ENCODE data around the gene BLOC1S4.
"Not testable (repeated sequence)": the region's sequence is repeated elsewhere in the genome, so short reads cannot be mapped to it uniquely, and the experiment has no call there.

The BLOC1S4 gene

DNA sequence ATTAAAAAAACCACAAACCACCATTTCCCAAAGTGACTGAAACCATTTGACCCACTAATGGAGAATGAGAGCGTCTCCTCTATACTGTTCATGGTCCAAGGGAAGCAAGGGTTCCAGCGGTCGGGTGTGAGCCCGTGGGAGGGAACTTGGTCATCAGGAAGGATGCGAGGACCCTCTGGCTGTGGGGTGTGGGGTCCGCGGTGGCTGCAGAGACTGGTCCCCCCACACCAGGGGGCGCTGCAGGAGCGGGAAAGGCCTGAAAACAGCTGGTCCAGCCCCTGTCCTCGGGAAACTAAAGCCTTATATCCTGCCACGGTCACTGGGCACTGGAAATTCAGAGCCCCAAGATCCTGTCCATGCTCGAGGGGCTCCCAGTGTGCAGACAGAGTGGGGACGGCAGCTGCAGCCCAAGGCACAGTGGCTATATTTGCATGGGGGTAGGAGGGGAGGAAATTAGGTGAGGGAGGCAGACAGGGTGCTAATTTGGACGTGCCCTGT is 4.3 kb downstream of the BLOC1S4 start:
- TF ChIP-seq, protein P1, sequence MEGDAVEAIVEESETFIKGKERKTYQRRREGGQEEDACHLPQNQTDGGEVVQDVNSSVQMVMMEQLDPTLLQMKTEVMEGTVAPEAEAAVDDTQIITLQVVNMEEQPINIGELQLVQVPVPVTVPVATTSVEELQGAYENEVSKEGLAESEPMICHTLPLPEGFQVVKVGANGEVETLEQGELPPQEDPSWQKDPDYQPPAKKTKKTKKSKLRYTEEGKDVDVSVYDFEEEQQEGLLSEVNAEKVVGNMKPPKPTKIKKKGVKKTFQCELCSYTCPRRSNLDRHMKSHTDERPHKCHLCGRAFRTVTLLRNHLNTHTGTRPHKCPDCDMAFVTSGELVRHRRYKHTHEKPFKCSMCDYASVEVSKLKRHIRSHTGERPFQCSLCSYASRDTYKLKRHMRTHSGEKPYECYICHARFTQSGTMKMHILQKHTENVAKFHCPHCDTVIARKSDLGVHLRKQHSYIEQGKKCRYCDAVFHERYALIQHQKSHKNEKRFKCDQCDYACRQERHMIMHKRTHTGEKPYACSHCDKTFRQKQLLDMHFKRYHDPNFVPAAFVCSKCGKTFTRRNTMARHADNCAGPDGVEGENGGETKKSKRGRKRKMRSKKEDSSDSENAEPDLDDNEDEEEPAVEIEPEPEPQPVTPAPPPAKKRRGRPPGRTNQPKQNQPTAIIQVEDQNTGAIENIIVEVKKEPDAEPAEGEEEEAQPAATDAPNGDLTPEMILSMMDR (IDR thresholded peaks at IDR 0.05; ENCODE audit: low read depth, low read length) = peak; percentile 94
- H3K4me3 ChIP-seq (ENCODE audit: low read depth, low read length) = no peak overlapping the region

DNA sequence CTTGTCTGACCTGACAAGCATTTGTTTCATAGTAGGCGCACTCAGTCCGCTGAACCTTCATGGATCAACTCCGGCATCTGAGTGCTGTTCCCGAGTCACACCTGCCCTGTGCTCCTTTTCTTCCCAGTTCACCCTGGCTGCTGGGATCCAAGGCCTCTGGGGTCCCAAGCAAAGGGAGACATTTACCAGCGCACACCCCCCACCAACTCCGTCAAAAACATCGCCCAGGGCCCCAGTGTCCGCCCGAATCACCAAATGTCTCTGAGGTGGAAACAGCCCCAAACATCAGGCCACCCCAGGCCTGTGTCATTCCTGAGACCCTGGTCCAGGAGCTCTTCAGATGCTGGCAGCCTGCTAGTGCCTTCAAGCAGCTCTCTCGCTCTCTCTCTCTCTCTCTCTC is 5.1 kb downstream of the BLOC1S4 start:
- H3K4me3 ChIP-seq (ENCODE audit: low read depth, low read length) = no peak overlapping the region
- TF ChIP-seq, protein P1 (IDR thresholded peaks at IDR 0.05; ENCODE audit: low read depth, low read length) = no peak

DNA sequence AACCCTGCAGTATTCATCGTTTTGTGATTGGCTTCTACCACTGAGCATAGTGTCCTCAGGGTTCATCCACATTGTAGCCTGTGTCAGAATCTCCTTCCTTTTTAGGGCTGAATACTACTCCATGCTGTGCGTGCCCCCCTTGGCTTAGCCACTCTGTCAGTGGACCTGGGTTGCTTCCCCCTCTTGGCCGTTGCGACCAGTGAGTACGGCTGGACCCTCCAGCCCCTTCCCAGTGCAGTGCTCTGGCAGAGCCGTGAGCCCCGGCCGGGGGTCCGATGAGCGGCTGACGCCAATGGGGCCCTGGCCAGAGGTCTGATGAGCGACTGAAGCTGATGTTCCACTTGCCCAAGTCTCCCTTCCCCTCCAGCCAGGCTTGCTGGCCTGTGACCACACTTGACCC is 6.9 kb downstream of the BLOC1S4 start:
- TF ChIP-seq, protein P1 (IDR thresholded peaks at IDR 0.05; ENCODE audit: low read depth, low read length) = no peak
- H3K4me3 ChIP-seq (ENCODE audit: low read depth, low read length) = no peak overlapping the region

DNA sequence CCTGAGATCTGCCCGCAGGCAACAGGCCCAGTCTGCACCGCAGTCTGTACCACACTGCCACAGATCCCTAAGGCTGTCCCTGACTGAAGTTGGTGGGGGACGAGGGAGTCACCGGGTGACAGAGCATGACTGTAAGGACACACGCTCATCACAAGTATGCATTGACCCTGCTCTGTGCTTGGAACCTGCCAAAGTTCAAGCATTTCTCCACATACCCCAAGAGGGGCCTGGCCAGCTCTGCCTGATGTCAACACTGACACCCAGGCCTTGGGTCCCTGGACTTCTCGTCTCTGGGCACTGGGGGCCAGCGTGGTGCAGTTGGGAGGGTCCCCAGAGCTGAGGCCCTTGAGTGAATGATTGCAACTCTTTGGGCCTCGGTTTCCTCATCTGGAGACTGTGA is 7.9 kb downstream of the BLOC1S4 start:
- no peak overlapping the region for H3K4me3 ChIP-seq (ENCODE audit: low read depth, low read length)
- TF ChIP-seq, protein P1 (IDR thresholded peaks at IDR 0.05; ENCODE audit: low read depth, low read length) = no peak

DNA sequence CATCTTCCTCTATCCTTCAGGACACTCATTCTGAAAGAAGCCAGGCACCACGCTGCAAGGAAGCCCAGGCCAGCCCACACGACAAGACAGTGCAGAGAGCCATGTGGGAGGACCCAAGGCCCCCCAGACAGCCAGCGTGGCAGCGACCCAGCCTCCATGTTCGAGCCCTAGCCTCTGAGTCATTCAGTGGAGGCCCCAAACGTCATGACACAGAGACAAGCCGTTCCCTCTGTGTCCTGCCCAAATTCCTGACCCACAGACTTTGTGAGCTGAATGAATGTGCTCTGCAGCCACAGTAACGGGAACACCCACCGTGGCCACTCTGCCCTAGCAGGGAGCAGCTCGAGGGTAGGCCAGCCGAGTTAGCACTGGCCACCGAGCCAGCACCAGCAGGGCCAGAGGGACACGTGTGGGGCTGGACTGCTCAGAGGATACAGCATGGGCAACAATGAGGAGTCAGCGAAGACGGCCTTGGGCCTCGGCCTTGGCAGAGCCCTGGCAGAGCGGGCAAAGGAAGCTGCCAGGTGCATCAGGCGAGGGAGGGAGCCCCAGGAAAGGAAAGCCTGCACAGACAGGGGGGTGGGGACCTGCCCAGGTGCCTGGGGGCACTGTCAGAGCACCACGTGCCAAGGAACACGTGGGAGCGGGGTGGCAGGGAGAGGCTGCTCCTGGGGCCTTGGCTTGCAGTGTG is 8.6 kb downstream of the BLOC1S4 start:
- TF ChIP-seq, protein P1 (IDR thresholded peaks at IDR 0.05; ENCODE audit: low read depth, low read length) = no peak
- no peak overlapping the region for H3K4me3 ChIP-seq (ENCODE audit: low read depth, low read length)

DNA sequence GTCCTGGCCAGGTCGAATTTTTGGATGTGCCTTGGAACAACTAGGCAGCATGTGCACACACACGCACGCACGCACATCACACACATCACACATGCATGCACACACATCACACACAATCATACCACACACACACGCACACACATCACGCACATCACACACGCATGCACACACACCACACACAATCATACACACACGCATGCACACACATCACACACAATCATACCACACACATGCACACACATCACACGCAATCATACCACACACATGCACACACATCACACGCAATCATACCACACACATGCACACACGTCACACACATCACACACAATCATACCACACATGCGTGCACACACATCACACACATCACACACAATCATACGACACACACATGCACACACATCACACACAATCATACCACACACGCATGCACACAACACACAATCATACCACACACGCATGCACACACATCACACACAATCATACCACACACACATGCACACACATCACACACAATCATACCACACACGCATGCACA is 9.5 kb downstream of the BLOC1S4 start:
- not testable (repeated sequence) for H3K4me3 ChIP-seq (ENCODE audit: low read depth, low read length)

DNA sequence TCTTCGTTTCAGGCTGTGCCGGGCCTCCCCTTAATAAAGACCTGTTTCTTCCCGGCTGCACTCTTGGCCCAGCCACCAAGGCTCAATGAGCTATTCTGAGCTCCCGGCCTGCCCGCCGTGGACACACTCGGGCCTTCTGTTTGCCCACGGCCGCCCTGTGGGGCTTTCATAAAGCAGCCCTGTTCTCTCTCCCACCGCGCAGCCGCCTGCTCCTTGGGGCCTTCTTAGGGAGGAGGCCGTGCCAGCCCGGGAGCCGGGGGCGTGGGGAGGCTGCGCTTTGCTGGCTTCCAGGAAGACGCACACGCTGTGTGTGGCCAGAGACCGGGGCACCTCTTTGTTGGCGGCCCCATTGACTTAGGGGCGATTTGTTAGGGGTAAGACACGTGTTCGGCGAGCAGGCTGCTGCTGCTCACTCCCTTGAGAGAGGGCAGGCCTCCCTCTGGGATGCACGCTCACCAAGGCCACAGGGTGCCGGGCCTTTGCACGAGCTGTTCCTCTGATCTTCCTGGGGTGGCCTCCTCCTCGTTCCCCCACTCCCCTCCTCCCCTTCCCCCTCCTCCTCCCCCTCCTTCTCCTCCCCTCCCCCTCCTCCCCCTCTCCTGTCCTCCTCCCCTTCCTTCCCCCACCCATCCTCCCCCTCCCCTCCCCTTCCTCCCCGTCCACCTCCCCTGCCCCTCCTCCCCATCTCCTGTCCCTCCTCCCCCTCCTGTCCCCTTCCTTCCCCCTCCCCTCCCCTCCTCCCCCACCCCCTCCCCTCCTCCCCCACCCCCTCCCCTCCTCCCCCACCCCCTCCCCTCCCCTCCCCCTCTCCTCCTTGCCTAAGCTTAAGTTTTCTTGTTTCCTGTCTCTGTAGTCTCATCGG is 11.3 kb downstream of the BLOC1S4 start:
- TF ChIP-seq, protein P1 (IDR thresholded peaks at IDR 0.05; ENCODE audit: low read depth, low read length) = no peak
- no peak overlapping the region for H3K4me3 ChIP-seq (ENCODE audit: low read depth, low read length)
